Loucy (cell line): ENCODE results near the gene NUDCD2.

Source experiments
- EZH2phosphoT487 ChIP-seq: fragments of 200-600 bp; IDR thresholded peaks from 2 replicates; pipeline ENCODE4 v1.6.1; 2018; ENCODE audit warnings: antibody characterized with exemption, mild to moderate bottlenecking, moderate library complexity, borderline replicate concordance
- TF ChIP-seq, protein P1 (sequence below): fragments of 200-600 bp; sonication (generic); conservative IDR thresholded peaks from 2 replicates; pipeline ENCODE4 v1.5.1; 2014; ENCODE audit warnings: mild to moderate bottlenecking, antibody characterized with exemption, low read length

DNA sequence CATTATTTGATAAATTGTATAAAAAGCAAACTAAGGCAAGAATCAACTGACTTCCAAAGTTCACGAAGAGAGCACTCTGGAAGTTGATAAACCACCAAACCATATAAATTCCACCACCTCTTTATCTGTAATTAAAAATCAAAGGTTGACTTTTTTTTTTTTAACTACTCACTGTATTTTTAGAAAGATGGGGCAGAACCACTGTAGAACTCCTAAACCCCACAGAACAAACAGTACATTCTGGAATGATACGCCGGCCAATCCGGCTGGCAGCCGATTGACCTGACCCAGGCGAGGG, 22.9 kb downstream of the NUDCD2 start:
- TF ChIP-seq, protein P1, sequence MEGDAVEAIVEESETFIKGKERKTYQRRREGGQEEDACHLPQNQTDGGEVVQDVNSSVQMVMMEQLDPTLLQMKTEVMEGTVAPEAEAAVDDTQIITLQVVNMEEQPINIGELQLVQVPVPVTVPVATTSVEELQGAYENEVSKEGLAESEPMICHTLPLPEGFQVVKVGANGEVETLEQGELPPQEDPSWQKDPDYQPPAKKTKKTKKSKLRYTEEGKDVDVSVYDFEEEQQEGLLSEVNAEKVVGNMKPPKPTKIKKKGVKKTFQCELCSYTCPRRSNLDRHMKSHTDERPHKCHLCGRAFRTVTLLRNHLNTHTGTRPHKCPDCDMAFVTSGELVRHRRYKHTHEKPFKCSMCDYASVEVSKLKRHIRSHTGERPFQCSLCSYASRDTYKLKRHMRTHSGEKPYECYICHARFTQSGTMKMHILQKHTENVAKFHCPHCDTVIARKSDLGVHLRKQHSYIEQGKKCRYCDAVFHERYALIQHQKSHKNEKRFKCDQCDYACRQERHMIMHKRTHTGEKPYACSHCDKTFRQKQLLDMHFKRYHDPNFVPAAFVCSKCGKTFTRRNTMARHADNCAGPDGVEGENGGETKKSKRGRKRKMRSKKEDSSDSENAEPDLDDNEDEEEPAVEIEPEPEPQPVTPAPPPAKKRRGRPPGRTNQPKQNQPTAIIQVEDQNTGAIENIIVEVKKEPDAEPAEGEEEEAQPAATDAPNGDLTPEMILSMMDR = no peak
- no peak for TF ChIP-seq EZH2phosphoT487
